NT2/D1 (cell line): ENCODE data around the gene SRC.

Experiments used
- DNase-seq: peaks from one replicate; pipeline ENCODE4 v3.0.0-alpha.2; 2011; ENCODE audit warnings: low read depth, low spot score
- H3K27me3 ChIP-seq: 2 replicates; pipeline ENCODE4 v1.6.0; 2011; ENCODE audit warnings: mild to moderate bottlenecking; ENCODE audit not compliant: insufficient read length, insufficient read depth
- H3K36me3 ChIP-seq: 2 replicates; pipeline ENCODE4 v1.6.1; 2011; ENCODE audit warnings: mild to moderate bottlenecking, low read length, mixed read lengths; ENCODE audit not compliant: insufficient read depth, insufficient read length
- H3K4me1 ChIP-seq: 2 replicates; pipeline ENCODE4 v1.5.1; 2011; ENCODE audit not compliant: insufficient read depth, insufficient read length
- H3K4me3 ChIP-seq: 2 replicates; pipeline ENCODE4 v1.5.1; 2011; ENCODE audit warnings: low read depth; ENCODE audit not compliant: insufficient read length
- H3K9ac ChIP-seq: 2 replicates; pipeline ENCODE4 v1.6.0; 2011; ENCODE audit warnings: low read depth; ENCODE audit not compliant: insufficient read length
- H3K9me3 ChIP-seq: 2 replicates; pipeline ENCODE4 v1.5.1; 2011; ENCODE audit warnings: mild to moderate bottlenecking, low read length; ENCODE audit not compliant: insufficient read depth
- SUZ12 ChIP-seq: IDR thresholded peaks from 2 replicates; pipeline ENCODE4 v1.6.1; 2011; ENCODE audit not compliant: insufficient read length, insufficient read depth; ENCODE audit errors: extremely low read depth
- YY1 ChIP-seq: IDR thresholded peaks from 2 replicates; pipeline ENCODE4 v1.6.1; 2011; ENCODE audit not compliant: insufficient read length, insufficient read depth
- ZNF274 ChIP-seq: IDR thresholded peaks from 2 replicates; pipeline ENCODE4 v1.6.1; 2011; ENCODE audit warnings: mild to moderate bottlenecking, low read depth, low read length

SRC gene

GRCh38 chr20:37453288-37453687 is 107.3 kb downstream of the SRC start:
- peaks cover 12% of the 10 kb centered on the region; the same call in 1 of the 2 replicates for H3K9me3 ChIP-seq
- no peaks in the 10 kb centered on the region for H3K36me3 ChIP-seq
- no peak for DNase-seq
- no peak overlapping the region for H3K4me3 ChIP-seq
- TF ChIP-seq SUZ12: no peak
- no peak for TF ChIP-seq ZNF274
- no peak for TF ChIP-seq YY1
- H3K27me3 ChIP-seq: peaks cover 28% of the 10 kb centered on the region
- no peaks in the 10 kb centered on the region for H3K4me1 ChIP-seq
- H3K9ac ChIP-seq: no peak overlapping the region

GRCh38 chr20:37453836-37454235 is 107.9 kb downstream of the SRC start:
- DNase-seq: no peak

GRCh38 chr20:37454636-37455385 is 108.9 kb downstream of the SRC start:
- peaks cover 21% of the 10 kb centered on the region for H3K27me3 ChIP-seq
- H3K9me3 ChIP-seq: peaks cover 12% of the 10 kb centered on the region; the same call in 1 of the 2 replicates
- no peak overlapping the region for H3K4me3 ChIP-seq
- H3K4me1 ChIP-seq: no peaks in the 10 kb centered on the region
- no peak overlapping the region for H3K9ac ChIP-seq
- H3K36me3 ChIP-seq: no peaks in the 10 kb centered on the region
- TF ChIP-seq ZNF274 (no peak), YY1 (no peak), SUZ12 (no peak)
- no peak for DNase-seq

More at GRCh38 chr20:37453836-37454235, 107.9 kb downstream of the SRC start:
- Histone ChIP-seq H3K4me1 (no peaks in the 10 kb centered on the region), H3K4me3 (no peak overlapping the region), H3K9me3 (peaks cover 12% of the 10 kb centered on the region; the same call in 1 of the 2 replicates), H3K27me3 (peaks cover 28% of the 10 kb centered on the region), H3K36me3 (no peaks in the 10 kb centered on the region), H3K9ac (no peak overlapping the region)
- TF ChIP-seq SUZ12 (no peak), ZNF274 (no peak), YY1 (no peak)
